Muscle layer of colon (tissue), 2 donors: ENCODE results near the gene CD81.
"Not testable (repeated sequence)": the region's sequence is repeated elsewhere in the genome, so short reads cannot be mapped to it uniquely, and the experiment has no call there.

ENCODE experiments used
- H3K27ac ChIP-seq: one replicate; pipeline ENCODE4 v1.7.0; 2013; ENCODE audit warnings: low read depth, mild to moderate bottlenecking, low read length, moderate library complexity
- H3K27me3 ChIP-seq, 2 donors: one replicate each; pipeline ENCODE4 v1.7.0; 2013; ENCODE audit warnings: low read length in 2 of 2, mild to moderate bottlenecking in 2 of 2; ENCODE audit not compliant: insufficient read depth in 2 of 2, control insufficient read depth in 1 of 2
- H3K36me3 ChIP-seq: one replicate; pipeline ENCODE4 v1.7.0; 2013; ENCODE audit warnings: mild to moderate bottlenecking, low read length; ENCODE audit not compliant: insufficient read depth
- H3K4me1 ChIP-seq: one replicate; pipeline ENCODE4 v1.7.0; 2013; ENCODE audit warnings: mild to moderate bottlenecking, low read length; ENCODE audit not compliant: insufficient read depth
- H3K4me3 ChIP-seq, 2 donors: one replicate each; pipeline ENCODE4 v1.7.0; 2013; ENCODE audit warnings: low read length in 2 of 2, low read depth in 1 of 2, mild to moderate bottlenecking in 1 of 2, moderate library complexity in 1 of 2
- H3K9ac ChIP-seq: one replicate; pipeline ENCODE4 v1.7.0; 2013; ENCODE audit warnings: low read length
- H3K9me3 ChIP-seq: one replicate; pipeline ENCODE4 v1.7.0; 2013; ENCODE audit warnings: mild to moderate bottlenecking, low read length
- donor health status: abdominal sarcoma.
- donor health status: Adenocarcinoma of cecum.

The CD81 gene

DNA sequence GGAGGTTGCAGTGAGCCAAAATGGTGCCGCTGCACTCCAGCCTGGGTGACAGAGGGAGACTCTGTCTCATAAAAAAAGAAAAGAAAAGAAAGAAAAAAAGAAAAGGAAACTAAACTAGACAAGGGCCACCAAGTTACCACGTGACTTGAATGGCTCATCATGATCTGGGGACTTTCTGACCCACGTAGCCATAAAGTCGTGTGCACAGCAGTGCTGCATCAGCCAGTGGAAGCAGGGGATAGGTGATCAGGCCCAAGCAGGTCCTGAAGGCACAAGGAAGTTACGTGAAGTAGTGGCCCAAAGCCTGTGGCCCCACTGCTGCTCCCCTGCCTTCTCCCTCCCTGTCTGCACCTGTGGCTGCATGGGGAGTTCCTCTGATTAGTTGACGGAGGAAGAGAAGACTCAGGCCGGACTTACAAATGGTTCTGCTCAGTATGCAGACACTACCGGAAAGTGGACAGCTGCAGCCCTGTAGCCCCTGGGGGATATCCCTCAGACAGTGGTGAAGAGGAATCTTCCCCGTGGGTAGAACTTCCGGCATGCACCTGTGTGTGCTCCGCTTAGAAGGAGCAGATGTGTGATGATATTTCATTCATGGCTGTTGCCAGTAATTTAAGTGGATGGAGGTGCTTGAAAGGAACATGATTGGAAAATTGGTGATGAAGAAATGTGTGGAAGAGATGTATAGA, 18.2 kb upstream of the CD81 start:
- Histone ChIP-seq H3K27ac (no peak overlapping the region), H3K9ac (no peak overlapping the region), H3K27me3 (no peaks in the 10 kb centered on the region), H3K4me1 (no peaks in the 10 kb centered on the region), H3K4me3 (no peak overlapping the region), H3K9me3 (no peaks in the 10 kb centered on the region), H3K36me3 (no peaks in the 10 kb centered on the region)

DNA sequence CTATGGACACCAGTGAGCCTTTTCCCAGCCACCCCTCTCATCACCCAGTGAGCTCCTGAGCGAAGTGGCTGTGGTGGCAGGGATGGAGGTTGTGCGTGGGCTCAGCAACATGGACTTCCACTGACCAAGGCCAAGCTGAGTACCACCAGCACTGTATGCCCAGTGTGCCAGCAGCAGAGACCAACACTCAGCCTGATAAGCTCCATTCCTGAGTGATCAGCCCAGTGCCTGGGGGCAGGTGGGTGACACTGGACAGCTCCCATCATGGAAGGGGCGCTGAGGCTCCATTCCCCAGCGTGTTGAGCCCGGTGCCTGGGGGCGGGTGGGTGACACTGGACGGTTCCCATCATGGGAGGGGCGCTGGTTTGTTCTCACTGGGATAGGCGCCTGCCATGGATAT, 17.6 kb upstream of the CD81 start:
- Histone ChIP-seq H3K4me3 (no peak overlapping the region), H3K36me3 (no peaks in the 10 kb centered on the region), H3K4me1 (no peaks in the 10 kb centered on the region), H3K9me3 (no peaks in the 10 kb centered on the region), H3K27me3 (no peaks in the 10 kb centered on the region), H3K27ac (no peak overlapping the region), H3K9ac (no peak overlapping the region)

DNA sequence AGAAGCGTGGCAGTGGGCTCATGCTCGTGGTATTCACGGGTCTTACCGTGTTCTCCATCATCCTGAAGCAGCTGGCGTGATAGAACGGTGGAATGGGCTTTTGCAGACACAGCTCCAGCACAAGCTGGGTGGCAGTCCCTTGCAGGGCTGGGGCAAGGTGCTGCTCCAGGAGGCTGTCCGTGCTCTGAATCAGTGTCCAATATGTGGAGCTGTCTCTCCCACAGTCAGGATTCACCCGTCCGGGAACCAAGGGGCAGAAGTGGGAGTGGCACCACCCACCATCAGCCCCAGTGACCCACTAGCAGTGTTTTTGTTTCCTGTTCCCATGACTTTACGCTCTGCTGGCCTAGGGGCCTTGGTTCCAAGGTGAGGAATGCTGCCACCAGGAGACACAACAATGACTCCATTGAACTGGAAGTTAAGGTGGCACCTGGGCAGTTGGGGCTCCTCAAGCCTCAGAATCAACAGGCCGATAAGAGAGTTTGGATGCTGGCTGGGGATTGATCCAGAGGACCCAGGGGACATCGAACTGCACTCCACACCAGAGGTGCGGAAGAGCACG, 16.9 kb upstream of the CD81 start:
- no peaks in the 10 kb centered on the region for H3K36me3 ChIP-seq
- no peak overlapping the region for H3K4me3 ChIP-seq
- H3K9ac ChIP-seq: no peak overlapping the region
- H3K9me3 ChIP-seq: no peaks in the 10 kb centered on the region
- no peak overlapping the region for H3K27ac ChIP-seq
- no peaks in the 10 kb centered on the region for H3K4me1 ChIP-seq
- H3K27me3 ChIP-seq: no peaks in the 10 kb centered on the region

DNA sequence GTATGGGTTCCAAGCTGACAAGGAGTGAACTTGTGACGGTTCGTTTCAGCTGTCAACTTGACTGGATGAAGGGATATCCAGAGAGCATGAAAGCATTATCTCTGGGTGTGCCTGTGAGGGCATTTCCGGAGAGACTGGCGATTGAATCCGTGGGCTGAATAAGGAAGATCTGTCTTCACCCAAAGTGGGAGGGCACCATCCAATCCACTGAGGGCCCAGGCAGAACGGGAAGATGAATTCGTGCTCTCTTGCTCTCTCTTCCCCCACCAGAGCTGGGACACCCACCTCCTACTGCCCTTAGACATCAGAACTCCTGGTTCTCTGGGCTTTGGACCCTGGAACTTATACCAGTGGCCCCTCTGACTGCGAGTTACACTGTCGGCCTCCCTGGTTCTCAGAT, 15.5 kb upstream of the CD81 start:
- Histone ChIP-seq H3K4me1 (peaks cover 7% of the 10 kb centered on the region), H3K27ac (no peak overlapping the region), H3K4me3 (no peak overlapping the region), H3K36me3 (no peaks in the 10 kb centered on the region), H3K9me3 (no peaks in the 10 kb centered on the region), H3K27me3 (no peaks in the 10 kb centered on the region), H3K9ac (no peak overlapping the region)

DNA sequence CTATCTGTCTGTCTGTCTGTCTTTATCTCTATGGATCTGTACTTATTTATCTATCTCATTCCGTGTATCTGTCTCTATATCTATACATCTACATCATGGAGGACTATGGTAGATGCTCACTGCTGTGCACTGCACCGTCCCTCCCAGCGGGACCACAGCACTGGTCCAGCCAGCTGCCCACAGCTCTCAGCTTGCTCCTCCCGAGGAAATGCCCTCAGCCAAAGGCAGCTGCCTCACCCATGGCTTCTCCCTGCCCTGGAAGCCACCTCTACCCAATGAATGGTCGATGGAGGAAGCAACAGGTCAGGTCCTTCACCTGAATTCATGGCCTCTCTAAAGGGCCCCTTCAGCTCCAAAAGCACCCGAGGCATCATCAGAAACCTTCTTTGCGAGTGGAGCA, 14.7 kb upstream of the CD81 start:
- Histone ChIP-seq H3K36me3 (no peaks in the 10 kb centered on the region), H3K27me3 (no peaks in the 10 kb centered on the region), H3K4me3 (no peak overlapping the region), H3K27ac (no peak overlapping the region), H3K9me3 (no peaks in the 10 kb centered on the region), H3K4me1 (peaks cover 10% of the 10 kb centered on the region), H3K9ac (no peak overlapping the region)

DNA sequence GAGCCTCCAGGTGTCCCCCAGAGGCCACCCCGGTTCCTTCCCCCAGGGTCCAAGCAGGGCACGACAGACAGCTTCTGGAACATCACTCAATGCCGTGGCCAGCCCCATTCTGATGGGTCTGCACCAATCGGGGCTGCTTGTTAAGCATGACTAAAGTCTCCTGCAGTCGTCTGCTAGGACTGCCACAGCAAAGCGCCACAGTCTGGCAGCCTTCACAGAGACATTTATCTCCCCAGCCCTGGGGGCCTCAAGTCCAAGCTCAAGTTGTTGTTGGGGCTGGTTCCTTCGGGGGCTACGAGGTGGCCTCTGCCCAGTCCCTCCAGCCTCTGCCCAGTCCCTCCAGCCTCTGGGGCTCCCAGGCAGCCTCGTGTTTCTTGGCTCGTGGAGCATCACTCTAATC, 14.0 kb upstream of the CD81 start:
- no peak overlapping the region for H3K9ac ChIP-seq
- H3K9me3 ChIP-seq: no peaks in the 10 kb centered on the region
- no peaks in the 10 kb centered on the region for H3K36me3 ChIP-seq
- no peak overlapping the region for H3K4me3 ChIP-seq
- no peaks in the 10 kb centered on the region for H3K27me3 ChIP-seq
- peaks cover 10% of the 10 kb centered on the region for H3K4me1 ChIP-seq
- no peak overlapping the region for H3K27ac ChIP-seq

DNA sequence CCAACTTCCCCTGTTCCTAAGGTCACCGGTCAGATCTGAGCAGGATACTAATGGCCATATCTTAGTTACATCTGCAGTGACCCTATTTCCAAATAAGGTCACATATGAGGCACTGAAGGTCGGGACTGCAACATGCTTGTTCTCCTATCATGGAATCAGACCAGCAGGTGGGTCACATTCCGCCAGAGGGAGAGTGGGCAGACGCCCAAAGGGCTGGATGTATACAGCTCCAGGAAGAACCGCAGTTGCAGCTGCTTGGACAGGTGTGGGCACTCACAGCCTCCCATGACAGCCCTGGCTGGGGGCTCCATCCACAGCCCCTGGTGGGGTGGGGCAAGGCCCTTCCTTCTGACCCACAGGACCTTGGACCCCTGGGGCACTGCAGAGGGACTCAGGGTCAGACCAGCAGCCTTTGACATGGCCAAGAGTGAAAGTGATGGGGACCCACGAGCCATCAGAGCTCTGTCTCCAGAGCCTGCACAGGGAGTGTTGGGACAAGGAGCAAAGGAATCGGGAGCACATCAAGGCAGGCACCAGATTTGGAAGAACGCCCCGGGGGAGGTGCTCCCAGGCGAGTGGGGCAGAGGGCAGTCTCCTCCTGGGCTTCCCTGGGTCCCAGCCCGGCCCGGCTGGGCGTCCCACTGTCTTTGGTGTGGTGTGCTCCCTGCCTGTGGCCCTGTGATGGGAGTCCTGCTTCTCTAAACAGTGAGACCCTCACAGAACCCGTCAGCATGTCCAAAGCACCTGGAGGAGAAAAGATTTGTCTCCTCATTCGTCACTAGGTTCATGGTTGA, 13.3 kb upstream of the CD81 start:
- no peaks in the 10 kb centered on the region for H3K9me3 ChIP-seq
- H3K4me1 ChIP-seq: peaks cover 10% of the 10 kb centered on the region
- no peak overlapping the region for H3K9ac ChIP-seq
- H3K27me3 ChIP-seq: no peaks in the 10 kb centered on the region
- no peak overlapping the region for H3K27ac ChIP-seq
- H3K4me3 ChIP-seq: no peak overlapping the region
- H3K36me3 ChIP-seq: no peaks in the 10 kb centered on the region

DNA sequence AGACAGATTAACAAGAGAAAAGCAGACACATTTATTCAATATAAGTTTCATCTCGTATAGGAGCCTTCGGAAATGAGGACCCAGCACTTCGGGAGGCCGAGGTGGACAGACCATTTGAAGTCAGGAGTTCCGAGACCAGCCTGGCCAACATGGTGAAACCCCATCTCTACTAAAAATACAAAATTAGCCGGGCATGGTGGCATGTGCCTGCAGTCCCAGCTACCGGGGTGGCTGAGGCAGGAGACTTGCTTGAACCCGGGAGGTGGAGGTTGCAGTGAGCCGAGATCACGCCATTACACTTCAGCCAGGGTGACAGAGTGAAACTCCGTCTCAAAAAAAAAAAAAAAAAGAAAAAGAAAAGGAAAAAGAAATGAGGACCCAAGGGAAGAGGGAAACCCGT, 12.7 kb upstream of the CD81 start:
- H3K9ac ChIP-seq, H3K27ac ChIP-seq, H3K9me3 ChIP-seq, H3K4me3 ChIP-seq, H3K4me1 ChIP-seq, H3K36me3 ChIP-seq, H3K27me3 ChIP-seq: not testable (repeated sequence)

DNA sequence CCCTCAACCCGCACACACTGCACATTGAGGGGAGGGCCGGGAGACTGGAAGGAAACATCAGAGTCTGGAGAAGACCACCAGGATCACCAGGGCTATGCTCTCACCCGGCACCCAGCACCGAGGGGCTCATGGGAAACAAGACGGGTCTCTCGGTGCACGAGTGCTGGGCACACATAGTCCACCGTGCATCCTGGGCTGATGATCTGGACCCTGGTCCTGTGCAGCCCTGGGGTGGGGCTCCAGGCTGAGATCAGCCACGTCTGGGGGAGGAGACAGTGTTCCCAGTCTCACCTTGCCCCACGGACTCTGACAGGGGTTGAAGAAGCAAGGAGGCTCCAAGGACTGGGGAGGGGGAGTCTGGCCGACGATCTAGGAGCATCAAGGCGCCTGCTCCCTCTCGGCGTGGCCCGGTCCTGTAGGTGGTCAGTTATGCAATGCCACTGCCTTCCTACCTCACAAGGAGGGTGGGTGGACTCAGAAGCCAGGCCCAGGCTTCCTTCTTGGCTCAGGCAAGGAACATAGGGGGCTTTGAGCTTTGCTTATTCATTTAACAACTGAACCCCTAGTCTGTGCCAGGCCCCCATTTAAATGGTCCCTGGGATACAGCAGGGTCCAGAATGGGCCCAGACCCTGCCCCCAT, 11.4 kb upstream of the CD81 start:
- no peak overlapping the region for H3K9ac ChIP-seq
- H3K4me3 ChIP-seq: no peak overlapping the region
- no peak overlapping the region for H3K27ac ChIP-seq
- peaks cover 10% of the 10 kb centered on the region for H3K4me1 ChIP-seq
- no peaks in the 10 kb centered on the region for H3K9me3 ChIP-seq
- H3K27me3 ChIP-seq: no peaks in the 10 kb centered on the region
- no peaks in the 10 kb centered on the region for H3K36me3 ChIP-seq

DNA sequence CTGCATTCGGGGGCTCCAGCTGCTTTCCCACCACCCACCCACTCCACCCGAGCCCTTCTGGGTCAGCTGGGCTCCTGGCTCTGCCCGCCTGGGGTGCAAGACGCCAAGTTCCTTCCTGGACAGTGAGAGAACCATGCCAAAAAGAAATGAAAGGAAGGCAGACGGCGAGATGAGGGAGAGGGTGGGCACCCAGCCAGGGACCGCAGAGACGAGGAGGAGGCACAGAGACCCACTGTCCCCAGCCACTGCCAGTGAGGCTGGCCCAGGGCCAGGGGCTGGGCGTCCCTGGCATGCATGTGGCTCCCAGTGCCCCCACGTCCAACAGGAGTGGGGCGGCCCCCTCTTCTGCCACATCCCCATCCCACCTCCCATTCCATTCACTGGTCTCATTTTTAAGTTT, 10.8 kb upstream of the CD81 start:
- no peaks in the 10 kb centered on the region for H3K27me3 ChIP-seq
- H3K4me1 ChIP-seq: peaks cover 10% of the 10 kb centered on the region
- H3K4me3 ChIP-seq: no peak overlapping the region
- no peaks in the 10 kb centered on the region for H3K36me3 ChIP-seq
- H3K9me3 ChIP-seq: no peaks in the 10 kb centered on the region
- no peak overlapping the region for H3K27ac ChIP-seq
- no peak overlapping the region for H3K9ac ChIP-seq

DNA sequence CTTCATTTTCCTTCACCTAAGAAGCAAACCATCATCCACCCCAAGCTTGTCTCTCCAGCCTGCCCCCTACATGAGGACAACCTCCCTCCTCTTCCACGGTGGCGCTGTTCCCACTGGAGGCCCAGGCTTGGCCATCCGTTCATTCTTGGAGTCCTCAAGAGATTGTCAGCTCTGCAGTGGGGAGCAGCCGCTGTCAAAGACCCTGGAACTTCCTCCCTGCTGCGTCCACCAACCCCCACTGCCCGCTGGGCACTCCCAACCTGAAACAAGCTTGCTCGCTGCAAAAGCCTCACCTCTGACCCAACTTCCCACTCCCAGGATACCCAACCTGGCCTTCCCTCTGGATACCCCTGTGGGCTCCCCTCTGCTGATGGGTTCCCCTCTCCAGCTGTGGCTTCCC, 10.4 kb upstream of the CD81 start:
- Histone ChIP-seq H3K4me1 (peaks cover 10% of the 10 kb centered on the region), H3K27ac (no peak overlapping the region), H3K9ac (no peak overlapping the region), H3K9me3 (no peaks in the 10 kb centered on the region), H3K36me3 (no peaks in the 10 kb centered on the region), H3K4me3 (no peak overlapping the region), H3K27me3 (no peaks in the 10 kb centered on the region)
